Uterus (tissue), 4 donors: ENCODE data around the gene CFAP74. TPM values are rescaled to one million over a fixed set of nuclear protein-coding genes. Genes with fewer than 3 reads are reported as not detected.

Source experiments
- DNase-seq, 2 donors: peaks; one replicate each; pipeline ENCODE4 v3.0.0-alpha.2; 2019 to 2020
- H3K27ac ChIP-seq, 2 donors: fragments of 200-600 bp; sonication (generic); 1 replicate in 1 of 2; 2 replicates in 1 of 2; pipeline ENCODE4 v1.5.1; 2016 to 2018
- H3K27me3 ChIP-seq, 2 donors: fragments of 200-600 bp; sonication (generic); one replicate each; pipeline ENCODE4 v1.5.1; 2018 to 2019; ENCODE audit warnings: control low read depth in 1 of 2
- H3K36me3 ChIP-seq, 2 donors: fragments of 200-600 bp; sonication (generic); one replicate each; pipeline ENCODE4 v1.5.1; 2019; ENCODE audit warnings: control low read depth in 1 of 2
- H3K4me1 ChIP-seq, 2 donors: fragments of 200-600 bp; sonication (generic); one replicate each; pipeline ENCODE4 v1.5.1; 2018 to 2019; ENCODE audit warnings: control low read depth in 1 of 2
- H3K4me3 ChIP-seq, 2 donors: fragments of 200-600 bp; sonication (generic); 1 replicate in 1 of 2; 2 replicates in 1 of 2; pipeline ENCODE4 v1.5.1; 2018 to 2019; ENCODE audit warnings: mild to moderate bottlenecking in 1 of 2
- H3K9me3 ChIP-seq, 2 donors: fragments of 200-600 bp; sonication (generic); one replicate each; pipeline ENCODE4 v1.5.1; 2019; ENCODE audit warnings: control low read depth in 1 of 2
- POLR2A ChIP-seq, 2 donors: fragments of 450-650 bp; IDR thresholded peaks; one replicate each; pipeline ENCODE4 v1.6.1; 2016; ENCODE audit warnings: antibody characterized with exemption in 2 of 2, mild to moderate bottlenecking in 1 of 2, moderate library complexity in 1 of 2
- intact Hi-C: fragments of 100-400 bp; cut with DNase I; formaldehyde crosslinking; loops from one replicate; pipeline ENCODE4 v1.15.1; 2023; ENCODE audit warnings: low total_unique reads
- total RNA-seq, 4 donors: library from RNA; depleted of rRNA in 3 of 4; stranded (reverse); fragments of >200 nt in 3 of 4; gene quantifications; one replicate each; pipeline versions ENCODE4 v1.1.0 to v1.2.4, GENCODE V29; 2014 to 2023
- TF ChIP-seq, protein P1 (sequence below), 4 experiments: fragments of 200-600 bp in 2 of 4; fragments of 450-650 bp in 2 of 4; sonication (generic) in 2 of 4; IDR thresholded peaks; one replicate each; pipeline ENCODE4 v1.5.1; 2016 to 2019; ENCODE audit warnings: antibody characterized with exemption in 4 of 4, mild to moderate bottlenecking in 2 of 4, moderate library complexity in 1 of 4
- donor health status: DM: yes; HTN: yes; CAD: no.

Gene CFAP74
- total RNA-seq, 4 donors from 2014 or later = 0.64 to 1.0 TPM; not detected in 2

DNA sequence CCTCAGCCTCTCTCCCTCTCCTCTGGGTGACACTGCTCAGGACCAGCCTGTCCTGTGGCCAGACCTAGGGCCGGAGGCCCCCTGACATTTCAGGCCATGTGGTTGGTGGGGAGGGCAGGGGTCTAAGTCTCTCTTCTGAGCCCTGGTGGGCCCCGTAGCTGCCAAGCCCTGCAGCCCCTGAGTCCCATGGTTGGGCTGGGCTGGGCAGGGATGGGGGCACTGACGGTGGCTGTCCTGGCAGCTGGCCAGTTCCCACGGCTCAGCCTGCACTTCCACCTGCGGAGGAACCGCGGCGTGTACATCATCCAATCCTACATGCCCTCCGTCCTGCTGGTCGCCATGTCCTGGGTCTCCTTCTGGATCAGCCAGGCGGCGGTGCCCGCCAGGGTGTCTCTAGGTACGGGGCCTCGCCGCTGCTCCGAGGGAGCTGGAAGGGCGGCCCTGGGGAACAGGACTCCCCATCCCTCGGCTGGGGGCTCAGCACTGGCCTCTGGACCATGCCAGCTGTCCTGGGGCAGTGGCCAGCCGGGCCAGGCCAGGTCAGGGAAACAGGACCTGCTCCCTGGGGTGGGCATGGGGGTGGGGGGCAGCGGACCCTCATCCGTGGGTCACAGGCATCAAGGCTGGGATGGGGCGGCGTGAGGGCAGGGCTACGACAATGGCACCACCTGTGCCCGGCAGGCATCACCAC, 25.4 kb upstream of the CFAP74 start:
- no peaks in the 10 kb centered on the region for H3K4me1 ChIP-seq
- no peak for DNase-seq
- no peak overlapping the region for H3K27ac ChIP-seq
- no peaks in the 10 kb centered on the region for H3K36me3 ChIP-seq
- H3K9me3 ChIP-seq = no peaks in the 10 kb centered on the region
- no peak overlapping the region for H3K4me3 ChIP-seq
- no peaks in the 10 kb centered on the region for H3K27me3 ChIP-seq
- intact Hi-C loops = no loop called here
- no peak for TF ChIP-seq POLR2A (IDR thresholded peaks at IDR 0.05)
- TF ChIP-seq, protein P1, sequence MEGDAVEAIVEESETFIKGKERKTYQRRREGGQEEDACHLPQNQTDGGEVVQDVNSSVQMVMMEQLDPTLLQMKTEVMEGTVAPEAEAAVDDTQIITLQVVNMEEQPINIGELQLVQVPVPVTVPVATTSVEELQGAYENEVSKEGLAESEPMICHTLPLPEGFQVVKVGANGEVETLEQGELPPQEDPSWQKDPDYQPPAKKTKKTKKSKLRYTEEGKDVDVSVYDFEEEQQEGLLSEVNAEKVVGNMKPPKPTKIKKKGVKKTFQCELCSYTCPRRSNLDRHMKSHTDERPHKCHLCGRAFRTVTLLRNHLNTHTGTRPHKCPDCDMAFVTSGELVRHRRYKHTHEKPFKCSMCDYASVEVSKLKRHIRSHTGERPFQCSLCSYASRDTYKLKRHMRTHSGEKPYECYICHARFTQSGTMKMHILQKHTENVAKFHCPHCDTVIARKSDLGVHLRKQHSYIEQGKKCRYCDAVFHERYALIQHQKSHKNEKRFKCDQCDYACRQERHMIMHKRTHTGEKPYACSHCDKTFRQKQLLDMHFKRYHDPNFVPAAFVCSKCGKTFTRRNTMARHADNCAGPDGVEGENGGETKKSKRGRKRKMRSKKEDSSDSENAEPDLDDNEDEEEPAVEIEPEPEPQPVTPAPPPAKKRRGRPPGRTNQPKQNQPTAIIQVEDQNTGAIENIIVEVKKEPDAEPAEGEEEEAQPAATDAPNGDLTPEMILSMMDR (IDR thresholded peaks at IDR 0.05) = no peak

DNA sequence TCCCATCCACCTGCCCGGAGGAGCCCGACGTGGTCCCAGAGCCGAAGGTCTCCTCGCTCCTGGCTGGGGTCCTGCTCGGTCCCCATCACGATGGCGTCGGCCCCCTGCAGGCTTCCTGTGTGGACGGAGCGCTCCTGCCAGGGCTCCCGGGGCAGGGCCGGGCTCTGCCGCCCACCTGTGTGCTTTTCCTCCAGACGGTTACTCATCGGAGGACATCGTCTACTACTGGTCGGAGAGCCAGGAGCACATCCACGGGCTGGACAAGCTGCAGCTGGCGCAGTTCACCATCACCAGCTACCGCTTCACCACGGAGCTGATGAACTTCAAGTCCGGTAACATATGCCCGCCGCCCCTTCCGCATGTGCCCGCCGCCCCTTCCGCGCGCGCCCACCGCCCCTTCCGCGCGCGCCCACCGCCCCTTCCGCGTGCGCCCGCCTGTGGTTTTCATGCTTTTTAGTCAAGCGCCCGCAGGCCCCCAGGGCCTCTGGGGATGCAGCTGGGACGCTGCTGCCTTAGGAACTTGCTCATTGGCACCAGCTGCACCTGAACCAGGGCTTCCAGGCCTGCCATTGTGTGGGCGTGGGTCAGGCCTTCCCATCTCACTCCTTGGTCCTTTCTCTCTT, 24.5 kb upstream of the CFAP74 start:
- Histone ChIP-seq H3K4me1 (no peaks in the 10 kb centered on the region), H3K9me3 (no peaks in the 10 kb centered on the region), H3K4me3 (no peak overlapping the region), H3K27me3 (no peaks in the 10 kb centered on the region), H3K27ac (no peak overlapping the region), H3K36me3 (no peaks in the 10 kb centered on the region)
- intact Hi-C loops = no loop called here
- DNase-seq = no peak
- TF ChIP-seq, protein P1 (IDR thresholded peaks at IDR 0.05) = no peak
- no peak for TF ChIP-seq POLR2A (IDR thresholded peaks at IDR 0.05)

DNA sequence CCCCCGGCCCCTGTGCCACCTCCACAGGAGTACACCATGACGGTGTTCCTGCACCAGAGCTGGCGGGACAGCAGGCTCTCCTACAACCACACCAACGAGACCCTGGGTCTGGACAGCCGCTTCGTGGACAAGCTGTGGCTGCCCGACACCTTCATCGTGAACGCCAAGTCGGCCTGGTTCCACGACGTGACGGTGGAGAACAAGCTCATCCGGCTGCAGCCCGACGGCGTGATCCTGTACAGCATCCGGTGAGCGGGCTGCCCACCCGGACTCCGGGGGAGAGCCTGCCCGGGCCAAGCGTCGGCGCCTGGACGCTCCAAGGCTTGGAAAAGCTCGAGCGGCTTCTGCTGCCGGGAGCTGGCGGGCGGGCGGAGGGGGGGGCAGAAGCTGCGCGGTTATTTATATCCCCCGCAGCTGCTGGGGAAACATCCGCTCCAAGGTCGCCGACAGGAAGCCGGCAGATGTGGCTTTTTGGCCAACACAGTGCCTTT, 21.9 kb upstream of the CFAP74 start:
- Histone ChIP-seq H3K4me1 (no peaks in the 10 kb centered on the region), H3K27ac (peak overlapping the region in 1 of 2 donors; percentile 11), H3K36me3 (no peaks in the 10 kb centered on the region), H3K4me3 (no peak overlapping the region), H3K27me3 (peaks cover 0 to 23% of the 10 kb centered on the region in 2 donors), H3K9me3 (no peaks in the 10 kb centered on the region)
- intact Hi-C loops = no loop called here
- DNase-seq = peak in 1 of 2 donors; percentile 47
- no peak for TF ChIP-seq POLR2A (IDR thresholded peaks at IDR 0.05)
- TF ChIP-seq, protein P1 (IDR thresholded peaks at IDR 0.05) = no peak

DNA sequence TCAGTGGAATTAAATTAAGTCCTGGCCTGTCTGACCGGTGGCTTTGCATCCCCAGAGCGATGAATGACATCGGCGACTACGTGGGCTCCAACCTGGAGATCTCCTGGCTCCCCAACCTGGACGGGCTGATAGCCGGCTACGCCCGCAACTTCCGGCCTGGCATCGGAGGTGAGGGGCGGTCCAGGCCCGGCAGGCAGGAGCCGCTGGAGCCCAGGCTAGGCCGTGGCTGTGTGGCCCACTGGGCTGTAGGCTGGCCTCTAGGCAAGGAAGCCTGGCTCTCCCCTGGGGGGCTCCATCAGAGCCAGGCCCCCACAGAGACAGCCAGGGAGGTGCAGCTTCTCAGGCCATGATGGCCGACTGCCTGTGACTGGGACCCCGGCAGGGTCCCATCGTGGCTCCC, 21.3 kb upstream of the CFAP74 start:
- Histone ChIP-seq H3K27me3 (peaks cover 3 to 30% of the 10 kb centered on the region in 2 donors), H3K27ac (no peak overlapping the region)

More for the DNA sequence above, 21.3 kb upstream of the CFAP74 start:
- DNase-seq = no peak
- Histone ChIP-seq H3K36me3 (no peaks in the 10 kb centered on the region), H3K4me3 (no peak overlapping the region), H3K4me1 (peaks cover 0 to under 1% of the 10 kb centered on the region in 2 donors), H3K9me3 (no peaks in the 10 kb centered on the region)
- TF ChIP-seq, protein P1 (IDR thresholded peaks at IDR 0.05) = no peak
- TF ChIP-seq POLR2A (IDR thresholded peaks at IDR 0.05) = no peak
- intact Hi-C loops = no loop called here
